Measurements from ENCODE around the gene KCNC1.

KCNC1 gene

GRCh38 chr11:17772704-17773600, 38.4 kb downstream of the KCNC1 start:
- no peak overlapping the region for H3K4me3 ChIP-seq (ENCODE audit: low read length in 2 of 2)
- H3K27me3 ChIP-seq (ENCODE audit: control insufficient read depth in 2 of 2, insufficient read depth in 2 of 2, low read length in 2 of 2): no peaks in the 10 kb centered on the region
- H3K9me3 ChIP-seq (ENCODE audit: control insufficient read depth in 2 of 2, low read length in 2 of 2): no peaks in the 10 kb centered on the region
- peaks cover 11% of the 10 kb centered on the region in 2 donors for H3K4me1 ChIP-seq (ENCODE audit: control insufficient read depth in 2 of 2, insufficient read depth in 2 of 2, low read length in 2 of 2)
- no peak overlapping the region for H3K9ac ChIP-seq (ENCODE audit: low read depth in 1 of 2, low read length in 2 of 2)
- no peak overlapping the region for H3K27ac ChIP-seq (ENCODE audit: low read depth in 2 of 2, low read length in 2 of 2)
- H3K36me3 ChIP-seq (ENCODE audit: control insufficient read depth in 2 of 2, insufficient read depth in 2 of 2, low read length in 2 of 2): no peaks in the 10 kb centered on the region

- Histone ChIP-seq H3K9me3 (ENCODE audit: control insufficient read depth in 2 of 2, low read length in 2 of 2) (no peaks in the 10 kb centered on the region), H3K4me1 (ENCODE audit: control insufficient read depth in 2 of 2, insufficient read depth in 2 of 2, low read length in 2 of 2) (peaks cover 11% of the 10 kb centered on the region in 2 donors), H3K27me3 (ENCODE audit: control insufficient read depth in 2 of 2, insufficient read depth in 2 of 2, low read length in 2 of 2) (no peaks in the 10 kb centered on the region), H3K4me3 (ENCODE audit: low read length in 2 of 2) (no peak overlapping the region), H3K9ac (ENCODE audit: low read depth in 1 of 2, low read length in 2 of 2) (no peak overlapping the region), H3K27ac (ENCODE audit: low read depth in 2 of 2, low read length in 2 of 2) (no peak overlapping the region), H3K36me3 (ENCODE audit: control insufficient read depth in 2 of 2, insufficient read depth in 2 of 2, low read length in 2 of 2) (no peaks in the 10 kb centered on the region)
These were observed 39.1 kb downstream of the KCNC1 start for GRCh38 chr11:17773674-17774073.

- no peak overlapping the region for H3K27ac ChIP-seq (ENCODE audit: low read depth in 2 of 2, low read length in 2 of 2)
- no peaks in the 10 kb centered on the region for H3K36me3 ChIP-seq (ENCODE audit: control insufficient read depth in 2 of 2, insufficient read depth in 2 of 2, low read length in 2 of 2)
These were observed 39.9 kb downstream of the KCNC1 start for GRCh38 chr11:17774232-17775034.

GRCh38 chr11:17775035-17775348, 40.4 kb downstream of the KCNC1 start:
- H3K4me3 ChIP-seq (ENCODE audit: low read length in 2 of 2): no peak overlapping the region
- H3K9me3 ChIP-seq (ENCODE audit: control insufficient read depth in 2 of 2, low read length in 2 of 2): no peaks in the 10 kb centered on the region
- no peaks in the 10 kb centered on the region for H3K27me3 ChIP-seq (ENCODE audit: control insufficient read depth in 2 of 2, insufficient read depth in 2 of 2, low read length in 2 of 2)
- H3K4me1 ChIP-seq (ENCODE audit: control insufficient read depth in 2 of 2, insufficient read depth in 2 of 2, low read length in 2 of 2): peaks cover 7 to 8% of the 10 kb centered on the region in 2 donors
- H3K36me3 ChIP-seq (ENCODE audit: control insufficient read depth in 2 of 2, insufficient read depth in 2 of 2, low read length in 2 of 2): no peaks in the 10 kb centered on the region
- no peak overlapping the region for H3K9ac ChIP-seq (ENCODE audit: low read depth in 1 of 2, low read length in 2 of 2)
- H3K27ac ChIP-seq (ENCODE audit: low read depth in 2 of 2, low read length in 2 of 2): no peak overlapping the region

More at GRCh38 chr11:17774232-17775034, 39.9 kb downstream of the KCNC1 start:
- H3K27me3 ChIP-seq (ENCODE audit: control insufficient read depth in 2 of 2, insufficient read depth in 2 of 2, low read length in 2 of 2): no peaks in the 10 kb centered on the region
- no peaks in the 10 kb centered on the region for H3K9me3 ChIP-seq (ENCODE audit: control insufficient read depth in 2 of 2, low read length in 2 of 2)
- peaks cover 11% of the 10 kb centered on the region in 2 donors for H3K4me1 ChIP-seq (ENCODE audit: control insufficient read depth in 2 of 2, insufficient read depth in 2 of 2, low read length in 2 of 2)
- no peak overlapping the region for H3K4me3 ChIP-seq (ENCODE audit: low read length in 2 of 2)
- H3K9ac ChIP-seq (ENCODE audit: low read depth in 1 of 2, low read length in 2 of 2): no peak overlapping the region

GRCh38 chr11:17775507-17776211, 41.1 kb downstream of the KCNC1 start:
- no peaks in the 10 kb centered on the region for H3K9me3 ChIP-seq (ENCODE audit: control insufficient read depth in 2 of 2, low read length in 2 of 2)
- no peaks in the 10 kb centered on the region for H3K27me3 ChIP-seq (ENCODE audit: control insufficient read depth in 2 of 2, insufficient read depth in 2 of 2, low read length in 2 of 2)
- H3K36me3 ChIP-seq (ENCODE audit: control insufficient read depth in 2 of 2, insufficient read depth in 2 of 2, low read length in 2 of 2): no peaks in the 10 kb centered on the region
- H3K4me1 ChIP-seq (ENCODE audit: control insufficient read depth in 2 of 2, insufficient read depth in 2 of 2, low read length in 2 of 2): peaks cover 1 to 2% of the 10 kb centered on the region in 2 donors
- H3K27ac ChIP-seq (ENCODE audit: low read depth in 2 of 2, low read length in 2 of 2): no peak overlapping the region
- H3K9ac ChIP-seq (ENCODE audit: low read depth in 1 of 2, low read length in 2 of 2): no peak overlapping the region
- no peak overlapping the region for H3K4me3 ChIP-seq (ENCODE audit: low read length in 2 of 2)

- Histone ChIP-seq H3K9ac (ENCODE audit: low read depth in 1 of 2, low read length in 2 of 2) (no peak overlapping the region), H3K36me3 (ENCODE audit: control insufficient read depth in 2 of 2, insufficient read depth in 2 of 2, low read length in 2 of 2) (no peaks in the 10 kb centered on the region), H3K27ac (ENCODE audit: low read depth in 2 of 2, low read length in 2 of 2) (no peak overlapping the region), H3K27me3 (ENCODE audit: control insufficient read depth in 2 of 2, insufficient read depth in 2 of 2, low read length in 2 of 2) (no peaks in the 10 kb centered on the region), H3K4me3 (ENCODE audit: low read length in 2 of 2) (no peak overlapping the region), H3K4me1 (ENCODE audit: control insufficient read depth in 2 of 2, insufficient read depth in 2 of 2, low read length in 2 of 2) (no peaks in the 10 kb centered on the region), H3K9me3 (ENCODE audit: control insufficient read depth in 2 of 2, low read length in 2 of 2) (no peaks in the 10 kb centered on the region)
These were observed 41.8 kb downstream of the KCNC1 start for GRCh38 chr11:17776212-17776875.

GRCh38 chr11:17777086-17777737, 42.6 kb downstream of the KCNC1 start:
- Histone ChIP-seq H3K9ac (ENCODE audit: low read depth in 1 of 2, low read length in 2 of 2) (no peak overlapping the region), H3K4me3 (ENCODE audit: low read length in 2 of 2) (no peak overlapping the region), H3K27ac (ENCODE audit: low read depth in 2 of 2, low read length in 2 of 2) (no peak overlapping the region), H3K36me3 (ENCODE audit: control insufficient read depth in 2 of 2, insufficient read depth in 2 of 2, low read length in 2 of 2) (no peaks in the 10 kb centered on the region), H3K9me3 (ENCODE audit: control insufficient read depth in 2 of 2, low read length in 2 of 2) (no peaks in the 10 kb centered on the region), H3K27me3 (ENCODE audit: control insufficient read depth in 2 of 2, insufficient read depth in 2 of 2, low read length in 2 of 2) (no peaks in the 10 kb centered on the region), H3K4me1 (ENCODE audit: control insufficient read depth in 2 of 2, insufficient read depth in 2 of 2, low read length in 2 of 2) (no peaks in the 10 kb centered on the region)

- no peaks in the 10 kb centered on the region for H3K4me1 ChIP-seq (ENCODE audit: control insufficient read depth in 2 of 2, insufficient read depth in 2 of 2, low read length in 2 of 2)
- no peaks in the 10 kb centered on the region for H3K27me3 ChIP-seq (ENCODE audit: control insufficient read depth in 2 of 2, insufficient read depth in 2 of 2, low read length in 2 of 2)
- H3K9ac ChIP-seq (ENCODE audit: low read depth in 1 of 2, low read length in 2 of 2): no peak overlapping the region
- no peaks in the 10 kb centered on the region for H3K36me3 ChIP-seq (ENCODE audit: control insufficient read depth in 2 of 2, insufficient read depth in 2 of 2, low read length in 2 of 2)
- H3K27ac ChIP-seq (ENCODE audit: low read depth in 2 of 2, low read length in 2 of 2): no peak overlapping the region
- no peaks in the 10 kb centered on the region for H3K9me3 ChIP-seq (ENCODE audit: control insufficient read depth in 2 of 2, low read length in 2 of 2)
- no peak overlapping the region for H3K4me3 ChIP-seq (ENCODE audit: low read length in 2 of 2)
These were observed 43.1 kb downstream of the KCNC1 start for GRCh38 chr11:17777738-17778091.

- Histone ChIP-seq H3K36me3 (ENCODE audit: control insufficient read depth in 2 of 2, insufficient read depth in 2 of 2, low read length in 2 of 2) (no peaks in the 10 kb centered on the region), H3K4me3 (ENCODE audit: low read length in 2 of 2) (no peak overlapping the region), H3K9me3 (ENCODE audit: control insufficient read depth in 2 of 2, low read length in 2 of 2) (no peaks in the 10 kb centered on the region), H3K9ac (ENCODE audit: low read depth in 1 of 2, low read length in 2 of 2) (no peak overlapping the region), H3K27me3 (ENCODE audit: control insufficient read depth in 2 of 2, insufficient read depth in 2 of 2, low read length in 2 of 2) (no peaks in the 10 kb centered on the region), H3K27ac (ENCODE audit: low read depth in 2 of 2, low read length in 2 of 2) (no peak overlapping the region), H3K4me1 (ENCODE audit: control insufficient read depth in 2 of 2, insufficient read depth in 2 of 2, low read length in 2 of 2) (no peaks in the 10 kb centered on the region)
These were observed 43.8 kb downstream of the KCNC1 start for GRCh38 chr11:17778352-17778751.

All from mucosa of rectum (tissue), 2 donors.